H1 (cell line): Measurements from ENCODE around the gene DNASE1. TPM values are rescaled to one million over a fixed set of nuclear protein-coding genes. Genes with fewer than 3 reads are reported as not detected.

Source experiments
- CTCF ChIA-PET: fragments of 300-600 bp; sonication (Branson Sonifier 250); formaldehyde crosslinking; loops from one replicate; lab custom pipeline; 2021; ENCODE audit not compliant: partially characterized antibody; lab: Charles Lee
- POLR2A ChIA-PET: fragments of 300-600 bp; sonication (Branson Sonifier 250); formaldehyde crosslinking; loops from one replicate; lab custom pipeline; 2021; ENCODE audit warnings: inconsistent platforms; ENCODE audit not compliant: partially characterized antibody; lab: Charles Lee
- DNase-seq, 2 experiments: peaks; one replicate each; pipeline versions ENCODE4 v3.0.0 to v3.0.0-alpha.2; 2010 to 2022; ENCODE audit warnings: low spot score in 2 of 2, low read depth in 1 of 2, mixed read lengths in 1 of 2
- FAIRE-seq: peaks from 2 replicates; lab custom pipeline; 2011; peaks lifted over from hg19 to GRCh38; lab: Jason Lieb, UNC
- H2AFZ ChIP-seq: 2 replicates; pipeline ENCODE4 v1.8.1; 2012; ENCODE audit warnings: low read length, inconsistent platforms
- H2AK5ac ChIP-seq: 2 replicates; pipeline ENCODE4 v1.6.1; 2013; ENCODE audit warnings: low read depth, low read length
- H2BK120ac ChIP-seq: replicated peaks from 2 replicates; pipeline ENCODE3; 2013; ENCODE audit warnings: low read depth, low read length, inconsistent platforms
- H2BK12ac ChIP-seq: 2 replicates; pipeline ENCODE4 v1.6.1; 2013; ENCODE audit warnings: low read depth, low read length
- H2BK15ac ChIP-seq: 2 replicates; pipeline ENCODE4 v1.6.1; 2013; ENCODE audit warnings: low read length
- H2BK20ac ChIP-seq: 2 replicates; pipeline ENCODE4 v1.6.1; 2013; ENCODE audit warnings: low read length
- H2BK5ac ChIP-seq: 2 replicates; pipeline ENCODE4 v1.6.1; 2013; ENCODE audit warnings: low read depth, low read length
- H3K14ac ChIP-seq: 2 replicates; pipeline ENCODE4 v1.6.1; 2013; ENCODE audit warnings: inconsistent platforms; ENCODE audit not compliant: insufficient read length
- H3K18ac ChIP-seq: 2 replicates; pipeline ENCODE4 v1.6.1; 2013; ENCODE audit warnings: low read length; ENCODE audit errors: extremely low read depth
- H3K23ac ChIP-seq: 2 replicates; pipeline ENCODE4 v1.6.1; 2013; ENCODE audit warnings: inconsistent platforms; ENCODE audit not compliant: insufficient read length
- H3K23me2 ChIP-seq: 2 replicates; pipeline ENCODE4 v1.6.1; 2013; ENCODE audit warnings: low read depth, low read length
- H3K27ac ChIP-seq: 2 replicates; pipeline ENCODE4 v1.6.1; 2011; ENCODE audit warnings: low read depth, low read length, inconsistent platforms
- H3K27me3 ChIP-seq, 4 experiments: replicated peaks in 1 of 4; 1 replicate in 1 of 4; 2 replicates in 3 of 4; pipeline versions ENCODE4 v1.6.1 to v1.8.1; 2011 to 2013; ENCODE audit warnings: low read length in 3 of 4, mild to moderate bottlenecking in 3 of 4, inconsistent platforms in 2 of 4, mixed read lengths in 2 of 4, moderate library complexity in 1 of 4; ENCODE audit not compliant: control insufficient read depth in 3 of 4, insufficient read depth in 3 of 4; ENCODE audit errors: extremely low read depth in 1 of 4
- H3K36me3 ChIP-seq, 4 experiments: 2 replicates each; pipeline versions ENCODE4 v1.6.1 to v1.8.1; 2011 to 2013; ENCODE audit warnings: mild to moderate bottlenecking in 4 of 4, low read length in 3 of 4, moderate library complexity in 2 of 4, control low read depth in 1 of 4, inconsistent platforms in 1 of 4; ENCODE audit not compliant: insufficient read depth in 4 of 4, control insufficient read depth in 2 of 4
- H3K4ac ChIP-seq: replicated peaks from 2 replicates; pipeline ENCODE3; 2013; ENCODE audit warnings: low read length, low read depth, mixed read lengths, inconsistent platforms; ENCODE audit not compliant: insufficient read length
- H3K4me1 ChIP-seq, 4 experiments: replicated peaks in 1 of 4; 1 replicate in 1 of 4; 2 replicates in 3 of 4; pipeline versions ENCODE4 v1.6.1 to v1.8.1; 2011 to 2013; ENCODE audit warnings: low read length in 3 of 4, inconsistent platforms in 2 of 4, mixed read lengths in 1 of 4; ENCODE audit not compliant: insufficient read depth in 4 of 4, control insufficient read depth in 3 of 4
- H3K4me2 ChIP-seq, 2 experiments: 2 replicates each; pipeline versions ENCODE4 v1.6.1 to v1.8.1; 2011 to 2013; ENCODE audit warnings: low read depth in 2 of 2, low read length in 2 of 2, control low read depth in 1 of 2, inconsistent platforms in 1 of 2, mild to moderate bottlenecking in 1 of 2; ENCODE audit not compliant: insufficient read depth in 1 of 2
- H3K4me3 ChIP-seq, 4 experiments: fragments of 200-600, 300-600 bp in 1 of 4; sonication (generic), shearing (Covaris generic), sonication (Bioruptor Twin) in 1 of 4; 2 replicates each; pipeline versions ENCODE4 v1.5.1 to v1.8.1; 2011 to 2016; ENCODE audit warnings: low read length in 4 of 4, low read depth in 3 of 4, control low read depth in 2 of 4, inconsistent platforms in 2 of 4, mild to moderate bottlenecking in 2 of 4, mixed read lengths in 1 of 4, moderate library complexity in 1 of 4; ENCODE audit not compliant: insufficient read depth in 2 of 4; ENCODE audit errors: extremely low read depth in 1 of 4
- H3K56ac ChIP-seq: replicated peaks from 2 replicates; pipeline ENCODE3; 2013; ENCODE audit warnings: low read depth, mild to moderate bottlenecking, mixed read lengths, low read length, inconsistent platforms; ENCODE audit not compliant: insufficient read length
- H3K79me1 ChIP-seq: 2 replicates; pipeline ENCODE4 v1.6.1; 2013; ENCODE audit warnings: low read depth, low read length, control low read depth
- H3K79me2 ChIP-seq, 2 experiments: 2 replicates each; pipeline versions ENCODE4 v1.6.1 to v1.8.1; 2012 to 2013; ENCODE audit warnings: low read length in 2 of 2, mild to moderate bottlenecking in 2 of 2, inconsistent platforms in 1 of 2; ENCODE audit not compliant: insufficient read depth in 2 of 2, control insufficient read depth in 1 of 2
- H3K9ac ChIP-seq, 4 experiments: replicated peaks in 1 of 4; 1 replicate in 1 of 4; 2 replicates in 3 of 4; pipeline versions ENCODE4 v1.6.1 to v1.8.1; 2011 to 2013; ENCODE audit warnings: low read depth in 3 of 4, low read length in 3 of 4, control low read depth in 2 of 4, mild to moderate bottlenecking in 2 of 4, moderate library complexity in 2 of 4, inconsistent platforms in 1 of 4; ENCODE audit errors: extremely low read depth in 1 of 4
- H3K9me3 ChIP-seq, 2 experiments: 2 replicates each; pipeline versions ENCODE4 v1.6.1 to v1.8.1; 2012 to 2013; ENCODE audit warnings: mild to moderate bottlenecking in 2 of 2, moderate library complexity in 2 of 2, control low read depth in 1 of 2, inconsistent platforms in 1 of 2, low read depth in 1 of 2, low read length in 1 of 2, mixed read lengths in 1 of 2; ENCODE audit not compliant: insufficient read depth in 2 of 2
- H4K20me1 ChIP-seq, 2 experiments: replicated peaks in 1 of 2; 2 replicates each; pipeline versions ENCODE3 to v1.8.1; 2011 to 2013; ENCODE audit warnings: inconsistent platforms in 2 of 2, low read length in 2 of 2, mild to moderate bottlenecking in 1 of 2; ENCODE audit not compliant: insufficient read depth in 2 of 2, control insufficient read depth in 1 of 2
- H4K5ac ChIP-seq: 2 replicates; pipeline ENCODE4 v1.6.1; 2013; ENCODE audit warnings: low read length, low read depth, mixed read lengths, inconsistent platforms; ENCODE audit not compliant: insufficient read length
- H4K8ac ChIP-seq: 2 replicates; pipeline ENCODE4 v1.8.0; 2013; ENCODE audit warnings: mild to moderate bottlenecking, moderate library complexity, low read length, inconsistent platforms; ENCODE audit not compliant: insufficient read depth; ENCODE audit errors: extremely low read depth
- H4K91ac ChIP-seq: replicated peaks from 2 replicates; pipeline ENCODE3; 2013; ENCODE audit warnings: low read length, mixed read lengths, inconsistent platforms; ENCODE audit not compliant: insufficient read length
- GTF2F1 ChIP-seq: IDR thresholded peaks from 2 replicates; pipeline ENCODE4 v1.6.1; 2012; ENCODE audit warnings: low read depth, low read length, improper control_type of control experiment, borderline replicate concordance
- HDAC6 ChIP-seq: IDR thresholded peaks from one replicate; pipeline ENCODE4 v1.7.1; 2012; ENCODE audit warnings: low read depth, mild to moderate bottlenecking, inconsistent platforms, low read length, moderate library complexity
- JUN ChIP-seq: IDR thresholded peaks from 2 replicates; pipeline ENCODE4 v1.6.1; 2011; ENCODE audit warnings: low read depth, mild to moderate bottlenecking, improper control_type of control experiment, low read length
- POLR2AphosphoS5 ChIP-seq: IDR thresholded peaks from 2 replicates; pipeline ENCODE4 v1.6.1; 2011; ENCODE audit warnings: low read depth, low read length
- POU5F1 ChIP-seq: IDR thresholded peaks from 2 replicates; pipeline ENCODE4 v1.6.1; 2011; ENCODE audit warnings: low read depth, mild to moderate bottlenecking, low read length, moderate library complexity
- RAD21 ChIP-seq, 2 experiments: IDR thresholded peaks in 1 of 2; conservative IDR thresholded peaks in 1 of 2; 2 replicates each; pipeline ENCODE4 v1.6.1; 2011; ENCODE audit warnings: low read depth in 2 of 2, low read length in 2 of 2, improper control_type of control experiment in 1 of 2, inconsistent platforms in 1 of 2, mild to moderate bottlenecking in 1 of 2, moderate library complexity in 1 of 2
- RXRA ChIP-seq: IDR thresholded peaks from 2 replicates; pipeline ENCODE4 v1.6.1; 2011; ENCODE audit warnings: low read depth, mild to moderate bottlenecking, low read length, moderate library complexity; ENCODE audit not compliant: insufficient read depth
- SP1 ChIP-seq: IDR thresholded peaks from 2 replicates; pipeline ENCODE4 v1.6.1; 2011; ENCODE audit warnings: low read depth, low read length
- SP4 ChIP-seq: IDR thresholded peaks from 2 replicates; pipeline ENCODE4 v1.6.1; 2012; ENCODE audit warnings: low read length, inconsistent platforms
- TCF12 ChIP-seq: IDR thresholded peaks from 2 replicates; pipeline ENCODE4 v1.6.1; 2011; ENCODE audit warnings: low read depth, mild to moderate bottlenecking, low read length
- WGBS, 2 experiments: shearing (Covaris generic) in 1 of 2; methylation state at CpG; one replicate each; pipeline versions ENCODE4 v1.1.6 to v1.1.7; 2013 to 2015; ENCODE audit warnings: low lambda C conversion rate in 2 of 2, mixed read lengths in 2 of 2, inconsistent platforms in 1 of 2, low coverage in 1 of 2, missing lambda C conversion rate in 1 of 2; ENCODE audit not compliant: insufficient replicate concordance in 2 of 2, insufficient coverage in 1 of 2, insufficient read length in 1 of 2; ENCODE audit errors: extremely low coverage in 1 of 2, missing lambda C conversion rate in 1 of 2; 5-methylcytosine and 5-hydroxymethylcytosine counted together
- polyA plus RNA-seq, 7 experiments: library from polyadenylated mRNA; depleted of rRNA in 3 of 7; stranded (reverse) in 5 of 7; unstranded in 2 of 7; fragments of >200 nt in 5 of 7; fragments of 200-250 nt in 2 of 7; gene quantifications; 1 replicate in 5 of 7; 2 replicates in 1 of 7; 4 replicates in 1 of 7; pipeline versions ENCODE4 v1.2.1 to v1.2.3, GENCODE V29; 2011 to 2013; ENCODE audit warnings: missing spikeins in 2 of 7, mixed read lengths in 2 of 7
- total RNA-seq: library from RNA; stranded (reverse); fragmentation: NEBNext Ultra II Directional; extraction: Animal tissue kit (Norgen Biotek cat#: 25700); gene quantifications from 2 replicates; pipeline ENCODE4 v1.2.1, GENCODE V29; 2021

DNASE1 gene
- total and polyA plus RNA-seq, 2 of the 8 experiments (the other 6 are each of a cell fraction or from before 2014, with no cell fraction given): 11.5 to 16.7 TPM

DNA sequence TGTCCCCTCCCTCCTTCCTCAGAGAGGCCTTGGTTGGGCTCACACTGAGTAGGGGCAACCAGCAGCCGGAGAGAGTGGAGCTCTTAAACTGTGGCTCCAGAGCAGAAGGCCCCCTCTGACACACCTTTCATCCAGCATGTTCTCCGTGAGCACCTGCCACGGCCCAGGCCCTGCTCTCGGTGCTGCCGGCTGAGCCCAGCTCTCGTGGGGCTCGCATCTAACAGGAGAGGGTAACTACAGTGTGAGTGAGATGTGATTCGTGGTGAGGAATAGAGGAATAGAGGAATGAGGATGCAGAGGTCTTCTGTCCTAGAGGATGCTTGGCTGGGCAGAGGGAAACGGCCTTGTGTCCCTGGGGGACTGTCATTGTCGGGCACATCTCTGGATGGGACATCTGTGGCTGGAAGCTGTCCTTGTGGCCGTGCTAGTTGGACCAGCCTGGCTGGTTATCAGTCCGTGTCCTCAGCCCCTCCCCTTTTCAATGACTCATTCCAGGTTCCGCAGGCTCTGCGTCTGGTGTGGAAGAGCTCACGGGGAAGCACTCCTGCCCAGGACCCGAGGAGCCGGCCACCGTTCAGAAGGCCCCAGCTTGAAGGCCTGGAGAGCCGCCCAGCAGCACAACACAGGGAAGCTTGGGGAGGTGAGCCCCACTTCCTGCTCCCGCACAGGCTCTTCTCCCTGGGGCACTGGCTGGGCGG, 11.9 kb upstream of the DNASE1 start:
- 89% methylated on average over 21 of the region's 21 CpGs; no CpG with 5 or more reads in 1 of the 2 experiments for WGBS, 2 experiments
- Histone ChIP-seq H2BK12ac (peak overlapping the region; percentile 55; the same call in 1 of the 2 replicates), H3K36me3 (no peaks in the 10 kb centered on the region), H2BK15ac (peak overlapping the region; percentile 5; the same call in 1 of the 2 replicates), H3K9ac (no peak overlapping the region), H3K4me2 (no peak overlapping the region), H4K91ac (no peak overlapping the region), H2BK20ac (0 out of 2 replicates have a peak overlapping the region, but pooled peaks have one; percentile 7), H3K79me2 (no peaks in the 10 kb centered on the region), H4K20me1 (no peaks in the 10 kb centered on the region), H3K4me3 (no peak overlapping the region), H2BK5ac (peak overlapping the region; percentile 26; the same call in 1 of the 2 replicates), H3K14ac (no peak overlapping the region), H3K18ac (no peak overlapping the region), H4K8ac (peak overlapping the region; percentile 75; the same call in 1 of the 2 replicates), H2AK5ac (no peak overlapping the region; the same call in 1 of the 2 replicates), H3K9me3 (no peaks in the 10 kb centered on the region), H3K56ac (no peak overlapping the region), H3K4ac (no peak overlapping the region), H2AFZ (no peak overlapping the region), H3K79me1 (peaks cover 2% of the 10 kb centered on the region; the same call in 1 of the 2 replicates), H3K27ac (no peak overlapping the region), H3K23ac (no peak overlapping the region), H3K27me3 (no peaks in the 10 kb centered on the region), H4K5ac (no peak overlapping the region), H2BK120ac (no peak overlapping the region), H3K4me1 (peaks cover 13 to 35% (median 24%) of the 10 kb centered on the region in 4 experiments), H3K23me2 (no peaks in the 10 kb centered on the region)
- CTCF ChIA-PET: interaction anchor here (0.8 to 3.2 kb wide), 4 partner anchors 8 to 15 kb away, joined by 3 to 11 read pairs (median 5); no protein-coding TSS in a partner anchor
- POLR2A ChIA-PET: interaction anchor here (0.6 to 1.5 kb wide), 6 partner anchors 9 to 74 kb away, joined by 3 to 5 read pairs (median 3); partner anchors contain the start of genes SLX4 and TRAP1
- peak in 1 of 2 experiments; percentile 46 for DNase-seq
- no peak for FAIRE-seq
- TF ChIP-seq SP4 (no peak), POU5F1 (no peak), JUN (no peak), HDAC6 (no peak), POLR2AphosphoS5 (no peak), TCF12 (no peak), RXRA (no peak), SP1 (no peak), GTF2F1 (no peak), RAD21 (IDR thresholded peaks at IDR 0.05 in 1 of 2, conservative IDR thresholded peaks at IDR 0.05 in 1 of 2; ENCODE audit: low read depth in 2 of 2, low read length in 2 of 2) (no peak)
